Activated CD8-positive, alpha-beta T cell treated with anti-CD3 and anti-CD28 coated beads for 36 hours (primary cell): ENCODE results near the gene BAIAP2L2. TPM values are rescaled to one million over a fixed set of nuclear protein-coding genes. Genes with fewer than 3 reads are reported as not detected.

Experiments
- ATAC-seq: fragments of 200-7000 bp; cut with Tn5 transposase; one replicate; pipeline ENCODE4 v1.10.0; 2021; ENCODE audit warnings: mild to moderate bottlenecking, moderate library complexity
- CTCF ChIA-PET: fragments of 350-600 bp; sonication (Branson Sonifier 250); formaldehyde crosslinking; loops from one replicate; lab custom pipeline; 2021; ENCODE audit warnings: antibody characterized with exemption; lab: Charles Lee
- POLR2A ChIA-PET: fragments of 350-600 bp; sonication (Branson Sonifier 250); formaldehyde crosslinking; loops from one replicate; lab custom pipeline; 2021; ENCODE audit warnings: antibody characterized with exemption; lab: Charles Lee
- DNase-seq: peaks from one replicate; pipeline ENCODE4 v3.0.0-alpha.2; 2020
- H3K27ac Mint-ChIP-seq: one replicate; pipeline ENCODE4 v1.8.0; 2021; ENCODE audit warnings: mild to moderate bottlenecking, mixed read lengths
- H3K27me3 Mint-ChIP-seq: one replicate; pipeline ENCODE4 v1.8.0; 2021; ENCODE audit warnings: mixed read lengths
- H3K36me3 Mint-ChIP-seq: one replicate; pipeline ENCODE4 v1.8.0; 2021; ENCODE audit warnings: low read depth, mixed read lengths
- H3K4me1 Mint-ChIP-seq: one replicate; pipeline ENCODE4 v1.8.0; 2021; ENCODE audit warnings: low read depth, mixed read lengths
- H3K4me3 Mint-ChIP-seq: one replicate; pipeline ENCODE4 v1.8.0; 2021; ENCODE audit warnings: mild to moderate bottlenecking, moderate library complexity, mixed read lengths
- H3K9me3 Mint-ChIP-seq: one replicate; pipeline ENCODE4 v1.8.0; 2021; ENCODE audit warnings: mixed read lengths
- intact Hi-C: fragments of 100-400 bp; cut with micrococcal nuclease; formaldehyde crosslinking; loops from one replicate; pipeline ENCODE4 v1.10.0; 2022
- total RNA-seq, 2 experiments: library from RNA; stranded (reverse); gene quantifications; one replicate each; pipeline ENCODE4 v1.2.3, GENCODE V29; 2021
- TF ChIP-seq, protein P1 (sequence below): fragments of 200-600 bp; IDR thresholded peaks from one replicate; pipeline ENCODE4 v1.8.0; 2022; ENCODE audit warnings: antibody characterized with exemption, mild to moderate bottlenecking

The BAIAP2L2 gene
- total RNA-seq, 2 experiments from 2014 or later, result 0.61 to 0.67 TPM

DNA sequence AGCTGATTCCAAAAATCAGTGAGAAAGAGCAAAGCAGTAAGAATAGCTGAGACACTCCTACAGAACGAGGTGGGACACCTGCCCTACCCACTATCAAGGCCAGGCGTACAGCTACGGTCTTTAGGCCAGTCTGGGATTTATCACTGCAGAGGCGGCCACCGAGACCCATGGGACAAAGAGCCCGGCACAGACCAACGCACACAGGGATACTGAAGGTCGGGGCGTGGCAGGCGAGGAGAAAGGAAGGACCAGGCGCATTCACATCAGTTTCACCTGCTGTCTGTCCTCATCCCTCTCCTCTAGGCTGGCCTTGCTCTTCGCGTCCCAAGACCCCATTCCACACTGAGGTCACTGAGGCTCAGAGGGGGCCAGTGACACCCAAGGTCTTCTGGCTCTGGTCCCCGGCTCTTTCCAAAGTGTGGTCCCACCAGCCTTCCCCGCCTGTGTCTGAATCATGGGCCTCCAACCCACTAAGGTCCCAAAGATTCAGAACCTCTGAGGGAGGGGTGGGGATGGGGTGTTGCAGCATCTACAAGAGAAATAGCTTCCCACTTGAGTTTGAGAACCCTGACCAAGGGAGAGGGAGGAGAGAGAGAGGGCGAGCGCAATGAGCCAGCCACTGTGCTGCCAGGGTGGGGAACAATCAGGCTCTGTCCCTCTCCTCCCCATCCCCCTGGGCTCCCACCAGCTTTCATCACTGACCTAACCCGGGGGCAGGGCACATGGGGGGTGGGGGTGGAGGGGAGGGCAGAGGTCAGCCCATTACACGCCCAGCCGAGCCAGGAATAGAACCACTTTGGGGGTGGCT is 60.5 kb downstream of the BAIAP2L2 start:
- DNase-seq (no peak), ATAC-seq (no peak)
- Mint-ChIP-seq H3K27ac (no peak overlapping the region), H3K4me1 (no peaks in the 10 kb centered on the region), H3K36me3 (no peaks in the 10 kb centered on the region), H3K27me3 (peaks cover 3% of the 10 kb centered on the region), H3K9me3 (no peaks in the 10 kb centered on the region), H3K4me3 (no peak overlapping the region)
- POLR2A ChIA-PET, result no interaction called here
- CTCF ChIA-PET, result interaction anchor here (1.5 to 1.8 kb wide), 2 partner anchors 50 to 96 kb away, joined by 4 to 7 read pairs; partner anchors contain the start of genes C22orf23 and POLR2F
- TF ChIP-seq, protein P1, sequence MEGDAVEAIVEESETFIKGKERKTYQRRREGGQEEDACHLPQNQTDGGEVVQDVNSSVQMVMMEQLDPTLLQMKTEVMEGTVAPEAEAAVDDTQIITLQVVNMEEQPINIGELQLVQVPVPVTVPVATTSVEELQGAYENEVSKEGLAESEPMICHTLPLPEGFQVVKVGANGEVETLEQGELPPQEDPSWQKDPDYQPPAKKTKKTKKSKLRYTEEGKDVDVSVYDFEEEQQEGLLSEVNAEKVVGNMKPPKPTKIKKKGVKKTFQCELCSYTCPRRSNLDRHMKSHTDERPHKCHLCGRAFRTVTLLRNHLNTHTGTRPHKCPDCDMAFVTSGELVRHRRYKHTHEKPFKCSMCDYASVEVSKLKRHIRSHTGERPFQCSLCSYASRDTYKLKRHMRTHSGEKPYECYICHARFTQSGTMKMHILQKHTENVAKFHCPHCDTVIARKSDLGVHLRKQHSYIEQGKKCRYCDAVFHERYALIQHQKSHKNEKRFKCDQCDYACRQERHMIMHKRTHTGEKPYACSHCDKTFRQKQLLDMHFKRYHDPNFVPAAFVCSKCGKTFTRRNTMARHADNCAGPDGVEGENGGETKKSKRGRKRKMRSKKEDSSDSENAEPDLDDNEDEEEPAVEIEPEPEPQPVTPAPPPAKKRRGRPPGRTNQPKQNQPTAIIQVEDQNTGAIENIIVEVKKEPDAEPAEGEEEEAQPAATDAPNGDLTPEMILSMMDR, result no peak
- intact Hi-C loops, result loop anchor here (10.0 kb wide), 1 partner anchor 305 kb away; no protein-coding TSS in a partner anchor

DNA sequence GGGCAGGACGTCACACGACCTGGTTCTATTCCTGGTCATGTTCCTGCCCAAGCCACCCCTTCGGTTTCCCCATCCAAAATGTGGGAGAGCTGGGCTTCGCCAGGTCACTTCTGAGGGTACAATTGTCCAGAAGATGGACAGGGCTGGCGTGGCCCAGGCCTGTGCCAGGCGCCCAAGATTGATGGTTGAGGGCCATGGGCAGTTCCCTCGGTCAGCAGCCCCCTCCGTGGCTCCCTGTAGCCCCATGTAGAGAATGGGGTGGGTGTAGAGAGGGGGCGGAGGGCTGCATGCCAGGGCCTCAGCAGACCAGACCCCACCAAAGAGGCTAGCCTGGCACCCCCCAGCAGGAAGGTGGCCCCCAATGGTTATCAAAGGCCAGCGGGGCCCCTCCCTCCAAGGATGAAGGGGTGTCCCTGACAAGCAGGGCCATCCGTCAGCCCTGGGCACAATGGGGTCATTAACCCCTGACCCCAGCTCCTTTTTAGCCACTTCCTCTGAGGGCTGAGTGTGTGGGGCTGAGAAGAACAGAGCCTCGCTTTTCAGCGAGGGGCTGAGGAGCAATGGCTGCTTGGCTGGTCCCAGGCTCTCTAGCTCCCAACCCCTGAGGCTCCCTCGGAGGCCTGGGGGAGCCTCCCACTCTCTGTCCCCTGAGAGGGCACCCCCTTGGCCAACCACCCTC is 64.3 kb downstream of the BAIAP2L2 start:
- ATAC-seq (no peak), DNase-seq (no peak)
- Mint-ChIP-seq H3K27me3 (no peaks in the 10 kb centered on the region), H3K9me3 (no peaks in the 10 kb centered on the region), H3K4me3 (no peak overlapping the region), H3K36me3 (no peaks in the 10 kb centered on the region), H3K4me1 (no peaks in the 10 kb centered on the region), H3K27ac (no peak overlapping the region)
- intact Hi-C loops, result no loop called here
- ChIA-PET POLR2A (no interaction called here), CTCF (interaction anchor here (0.6 kb wide), 1 partner anchor 957 kb away, joined by 3 read pairs; no protein-coding TSS in a partner anchor)
- TF ChIP-seq, protein P1, result no peak

DNA sequence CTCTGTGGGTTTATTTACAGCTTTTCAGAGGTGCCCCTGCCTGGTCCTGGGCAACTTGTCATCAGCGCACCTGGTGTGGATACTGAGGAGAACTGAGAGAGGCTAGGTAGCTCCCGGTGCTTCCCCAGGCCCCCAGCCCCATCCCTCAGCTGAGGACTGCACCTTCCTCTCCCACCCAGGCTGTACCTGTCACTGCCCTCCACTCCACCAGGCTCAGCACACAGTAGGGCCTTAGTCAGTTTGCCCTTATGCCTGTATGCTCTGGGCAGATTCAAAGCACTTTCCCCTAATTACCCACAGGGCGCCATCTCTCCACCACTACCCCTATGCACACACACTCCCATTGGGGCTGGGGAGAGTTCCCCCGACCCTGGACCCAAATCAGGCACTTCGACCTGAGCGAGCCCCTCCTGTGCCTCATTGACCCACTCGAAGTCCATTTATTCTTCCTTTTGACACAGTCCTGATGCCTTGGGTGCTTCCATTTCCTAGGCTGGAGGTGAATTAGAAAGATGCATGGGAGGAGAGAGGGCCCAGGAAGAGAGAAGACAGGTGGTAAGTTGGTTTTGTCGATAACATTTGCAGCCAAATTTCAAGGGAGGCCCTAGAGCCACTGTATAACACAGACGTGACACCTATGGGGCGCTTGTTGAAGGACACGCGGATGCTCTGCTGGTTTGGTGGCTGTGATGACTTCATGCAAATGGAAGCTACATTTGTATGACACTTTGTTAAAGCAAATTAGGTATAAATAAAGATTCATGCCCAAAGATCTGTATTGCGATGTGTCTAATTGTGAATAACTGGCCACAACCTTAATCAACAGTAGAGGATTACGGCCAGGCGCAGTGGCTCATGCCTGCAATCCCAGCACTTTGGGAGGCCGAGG is 67.1 kb downstream of the BAIAP2L2 start:
- CTCF ChIA-PET, result interaction anchor here (1.2 to 2.3 kb wide), 2 partner anchors 9 kb away, joined by 4 to 10 read pairs; no protein-coding TSS in a partner anchor
- Mint-ChIP-seq H3K36me3 (no peaks in the 10 kb centered on the region), H3K27me3 (no peaks in the 10 kb centered on the region), H3K9me3 (no peaks in the 10 kb centered on the region), H3K4me3 (no peak overlapping the region), H3K4me1 (no peaks in the 10 kb centered on the region), H3K27ac (no peak overlapping the region)
- POLR2A ChIA-PET, result no interaction called here
- intact Hi-C loops, result no loop called here
- TF ChIP-seq, protein P1, result no peak
- DNase-seq (no peak), ATAC-seq (no peak)

DNA sequence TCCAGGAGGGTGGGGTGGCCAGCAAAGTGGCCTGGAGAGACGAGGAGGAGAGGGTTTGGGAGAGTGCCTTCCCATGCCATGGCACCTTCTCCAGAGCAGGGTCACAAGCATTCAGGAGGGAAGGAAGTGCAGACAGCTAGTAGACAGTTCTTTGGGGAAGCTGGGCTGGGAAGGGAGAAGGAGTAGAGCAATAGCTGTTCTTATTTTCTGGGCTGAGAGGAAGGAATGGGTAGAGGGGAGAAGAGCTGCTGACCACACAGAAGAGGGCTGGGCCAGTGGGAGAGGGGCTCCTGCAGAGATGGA is 68.0 kb downstream of the BAIAP2L2 start:
- ChIA-PET CTCF (interaction anchor here (2.3 kb wide), 1 partner anchor 10 kb away, joined by 10 read pairs; no protein-coding TSS in a partner anchor), POLR2A (no interaction called here)
- intact Hi-C loops, result no loop called here
- H3K27ac Mint-ChIP-seq, result no peak overlapping the region
- no peak overlapping the region for H3K4me3 Mint-ChIP-seq
- H3K27me3 Mint-ChIP-seq, result no peaks in the 10 kb centered on the region
- no peak for ATAC-seq
- no peaks in the 10 kb centered on the region for H3K4me1 Mint-ChIP-seq
- DNase-seq, result no peak
- no peaks in the 10 kb centered on the region for H3K9me3 Mint-ChIP-seq
- H3K36me3 Mint-ChIP-seq, result no peaks in the 10 kb centered on the region
- TF ChIP-seq, protein P1, result no peak
